Epithelial cell of proximal tubule (primary cell): ENCODE measurements around the gene DTX3L. TPM values are rescaled to one million over a fixed set of nuclear protein-coding genes. Genes with fewer than 3 reads are reported as not detected.

Experiments
- DNase-seq: peaks from one replicate; pipeline ENCODE4 v3.0.0-alpha.2; 2011; ENCODE audit warnings: low read depth
- H3K4me3 ChIP-seq: 2 replicates; pipeline ENCODE4 v1.5.1; 2011; ENCODE audit warnings: low read depth, mild to moderate bottlenecking, low read length
- total RNA-seq: library from RNA; depleted of rRNA; stranded (reverse); fragments of >200 nt; gene quantifications from 2 replicates; pipeline ENCODE4 v1.2.3, GENCODE V29; 2015
- TF ChIP-seq, protein P1 (sequence below): conservative IDR thresholded peaks from 2 replicates; pipeline ENCODE4 v1.5.1; 2012; ENCODE audit warnings: low read depth, mild to moderate bottlenecking, low read length

Gene DTX3L
- total RNA-seq, 1 donor from 2014 or later = 23.9 TPM

DNA sequence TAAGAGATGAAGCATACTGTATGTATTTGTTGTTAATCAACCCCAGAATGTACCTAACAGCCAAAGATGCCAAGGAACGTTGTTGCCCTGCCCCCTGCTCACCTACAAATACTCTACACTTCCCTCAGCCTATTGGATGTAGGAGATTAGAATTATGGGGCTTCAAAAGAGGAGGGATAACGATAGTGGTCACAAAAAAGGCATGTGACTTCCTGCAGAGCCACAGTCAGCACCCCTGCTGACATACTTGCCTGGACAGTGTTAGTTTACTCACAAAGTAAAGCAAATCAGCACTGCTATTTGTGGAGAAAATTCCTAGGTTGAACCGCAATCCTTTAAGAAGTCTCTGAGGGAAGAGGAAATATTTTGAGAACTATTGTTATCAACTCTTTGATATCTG is 51.2 kb downstream of the DTX3L start:
- DNase-seq = no peak
- TF ChIP-seq, protein P1, sequence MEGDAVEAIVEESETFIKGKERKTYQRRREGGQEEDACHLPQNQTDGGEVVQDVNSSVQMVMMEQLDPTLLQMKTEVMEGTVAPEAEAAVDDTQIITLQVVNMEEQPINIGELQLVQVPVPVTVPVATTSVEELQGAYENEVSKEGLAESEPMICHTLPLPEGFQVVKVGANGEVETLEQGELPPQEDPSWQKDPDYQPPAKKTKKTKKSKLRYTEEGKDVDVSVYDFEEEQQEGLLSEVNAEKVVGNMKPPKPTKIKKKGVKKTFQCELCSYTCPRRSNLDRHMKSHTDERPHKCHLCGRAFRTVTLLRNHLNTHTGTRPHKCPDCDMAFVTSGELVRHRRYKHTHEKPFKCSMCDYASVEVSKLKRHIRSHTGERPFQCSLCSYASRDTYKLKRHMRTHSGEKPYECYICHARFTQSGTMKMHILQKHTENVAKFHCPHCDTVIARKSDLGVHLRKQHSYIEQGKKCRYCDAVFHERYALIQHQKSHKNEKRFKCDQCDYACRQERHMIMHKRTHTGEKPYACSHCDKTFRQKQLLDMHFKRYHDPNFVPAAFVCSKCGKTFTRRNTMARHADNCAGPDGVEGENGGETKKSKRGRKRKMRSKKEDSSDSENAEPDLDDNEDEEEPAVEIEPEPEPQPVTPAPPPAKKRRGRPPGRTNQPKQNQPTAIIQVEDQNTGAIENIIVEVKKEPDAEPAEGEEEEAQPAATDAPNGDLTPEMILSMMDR = no peak
- no peak overlapping the region for H3K4me3 ChIP-seq

DNA sequence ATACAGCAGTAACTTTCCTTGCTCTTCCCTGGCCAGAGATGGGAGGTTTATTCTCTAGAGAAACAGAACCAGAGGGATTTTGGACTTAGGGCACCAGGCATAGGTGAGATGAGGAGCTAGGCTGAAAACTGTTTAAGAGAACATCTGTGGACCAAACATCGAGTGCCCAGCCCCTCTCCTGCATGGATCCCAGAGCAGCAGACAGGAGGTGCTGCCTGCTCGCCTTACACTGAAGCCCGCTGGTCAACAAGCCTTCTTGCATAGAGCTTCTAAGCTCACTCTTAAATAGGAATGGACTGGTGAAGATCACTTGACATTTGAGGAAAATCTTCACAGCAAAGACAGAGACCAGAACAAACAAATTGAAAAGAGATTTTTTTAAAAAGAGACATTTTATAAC is 54.5 kb downstream of the DTX3L start:
- H3K4me3 ChIP-seq = no peak overlapping the region
- TF ChIP-seq, protein P1 = no peak
- no peak for DNase-seq

DNA sequence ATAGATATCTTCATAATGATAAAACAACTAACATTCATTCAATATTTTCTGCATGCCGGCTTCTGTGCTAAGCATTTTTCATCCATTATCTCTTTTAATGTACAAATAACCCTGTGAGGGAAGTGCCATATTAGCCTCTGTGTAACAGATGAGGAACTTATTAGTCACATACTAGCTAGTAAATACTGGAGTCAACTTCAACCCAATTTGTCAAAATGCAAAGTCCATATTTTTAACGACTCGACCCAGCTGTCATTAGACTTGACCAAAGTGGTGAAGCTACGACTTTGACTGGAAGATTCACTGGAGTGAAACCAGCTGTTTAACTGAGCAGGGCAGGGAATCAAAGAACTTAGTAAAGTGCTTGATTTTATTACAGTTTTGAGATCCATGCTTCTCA is 54.9 kb downstream of the DTX3L start:
- no peak for DNase-seq
- TF ChIP-seq, protein P1 = no peak
- H3K4me3 ChIP-seq = no peak overlapping the region

DNA sequence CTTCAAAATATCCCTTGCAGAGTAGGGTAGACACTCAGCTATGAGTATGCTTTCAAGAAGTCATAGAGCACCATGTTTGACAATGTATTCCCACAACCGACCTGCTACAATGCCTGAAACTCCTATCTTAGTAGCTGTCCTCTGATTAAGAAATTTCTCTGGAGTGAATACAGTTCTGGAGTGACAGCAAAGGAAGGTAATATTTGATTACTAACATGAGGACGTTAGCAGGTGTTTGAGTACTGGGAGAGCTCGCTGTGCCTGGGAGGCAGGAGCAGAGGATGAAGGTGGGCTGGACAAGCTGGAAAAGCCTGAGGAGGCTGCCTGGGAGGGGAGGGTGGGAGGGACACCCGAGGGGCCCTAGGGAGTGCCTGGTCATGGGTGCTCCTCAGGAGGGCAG is 56.3 kb downstream of the DTX3L start:
- DNase-seq = no peak
- TF ChIP-seq, protein P1 = no peak

DNA sequence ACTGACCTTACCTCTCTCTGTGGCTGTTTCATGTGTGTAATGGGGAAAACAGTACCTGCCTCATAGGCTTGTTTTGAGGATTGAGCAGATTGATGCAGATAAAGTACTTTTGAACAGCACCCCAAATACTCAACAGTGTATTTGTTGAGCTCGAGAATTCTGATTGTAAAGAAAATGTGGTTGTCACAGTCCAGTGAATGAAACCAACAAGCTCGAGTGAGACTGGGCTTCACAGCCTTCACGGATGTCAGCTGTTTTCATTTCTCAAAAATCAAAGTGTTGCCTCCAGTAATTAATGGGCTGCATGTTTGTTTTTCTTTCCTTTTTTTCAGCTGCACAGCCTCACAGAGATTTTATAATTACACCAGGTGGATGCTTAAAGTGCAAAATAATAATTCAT is 57.0 kb downstream of the DTX3L start:
- H3K4me3 ChIP-seq = no peak overlapping the region
- DNase-seq = no peak
- TF ChIP-seq, protein P1 = no peak

More for the DNA sequence above, 56.3 kb downstream of the DTX3L start:
- no peak overlapping the region for H3K4me3 ChIP-seq

DNA sequence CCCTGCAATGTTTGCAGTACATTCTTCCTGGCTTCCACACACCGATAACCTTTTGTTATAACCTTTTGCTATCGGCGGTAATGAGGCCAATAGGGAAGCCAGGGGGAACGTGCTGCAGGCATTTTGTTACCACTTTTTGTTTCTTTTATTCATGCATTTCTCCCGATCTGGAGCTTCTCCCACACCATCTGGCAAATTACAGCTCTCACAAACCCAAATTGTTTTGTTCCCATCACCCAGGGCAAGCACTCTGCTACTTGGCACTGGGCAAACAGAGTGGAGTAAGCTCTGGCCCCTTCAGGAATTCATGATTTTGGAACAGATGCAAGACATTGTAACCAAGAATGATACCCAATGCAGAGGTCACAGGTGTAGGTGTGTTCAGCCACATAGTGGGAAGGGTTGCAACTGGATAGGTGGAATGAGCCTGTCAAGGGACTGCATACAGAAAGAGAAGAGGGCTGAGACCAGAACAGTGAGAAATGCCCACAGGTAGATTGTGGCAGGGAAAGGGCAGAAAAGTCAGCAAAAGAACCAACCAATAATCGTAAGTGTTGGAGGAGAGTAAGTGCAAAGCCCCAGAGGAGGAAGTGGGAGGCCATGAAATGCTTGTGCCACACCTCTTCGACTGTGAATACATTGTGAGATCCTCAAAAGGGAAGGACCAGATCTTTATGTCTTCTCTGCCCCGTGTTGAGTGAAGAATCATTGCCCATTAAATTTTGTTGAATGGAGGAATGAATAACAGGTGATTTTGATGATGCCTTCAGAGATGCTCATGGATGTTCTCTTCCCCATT is 59.1 kb downstream of the DTX3L start:
- DNase-seq = no peak
- TF ChIP-seq, protein P1 = no peak
- H3K4me3 ChIP-seq = no peak overlapping the region

Other genes starting within 250 kb of the DTX3L start
- gene CSTA, start 239.1 kb upstream of the DTX3L start, total RNA-seq = not detected in 2 replicates
- gene MIX23, start 181.1 kb upstream of the DTX3L start, total RNA-seq = 40.7 and 43.2 TPM in 2 replicates
- 17.6 and 31.2 TPM in 2 replicates for gene FAM162A, start 180.2 kb upstream of the DTX3L start, total RNA-seq
- gene WDR5B, start 148.3 kb upstream of the DTX3L start, total RNA-seq = 1.3 and 3.2 TPM in 2 replicates
- 14.8 and 17.9 TPM in 2 replicates for gene KPNA1, start 49.4 kb upstream of the DTX3L start, total RNA-seq
- gene PARP9, start within 50 bp of the DTX3L start, total RNA-seq = 12.6 and 16.9 TPM in 2 replicates
- 0.07 TPM in 1 of 2 replicates, not detected in the other for gene PARP15, start 13.3 kb downstream of the DTX3L start, total RNA-seq
- gene PARP14, start 116.5 kb downstream of the DTX3L start, total RNA-seq = 27.7 and 52.2 TPM in 2 replicates
- 5.0 and 5.1 TPM in 2 replicates for gene HSPBAP1, start 229.5 kb downstream of the DTX3L start, total RNA-seq
- gene SLC49A4, start 230.7 kb downstream of the DTX3L start, total RNA-seq = 10.3 and 12.2 TPM in 2 replicates